Stimulated activated naive CD4-positive, alpha-beta T cell treated with Interleukin-2 at 50 U/mL for 16 hours (primary cell): Measurements from ENCODE around the gene TLR9.
"Not testable (repeated sequence)": the region's sequence is repeated elsewhere in the genome, so short reads cannot be mapped to it uniquely, and the experiment has no call there.

Experiments used
- DNase-seq: peaks from one replicate; lab custom pipeline; 2025; lab: John Stamatoyannopoulos, UW

Gene TLR9

DNA sequence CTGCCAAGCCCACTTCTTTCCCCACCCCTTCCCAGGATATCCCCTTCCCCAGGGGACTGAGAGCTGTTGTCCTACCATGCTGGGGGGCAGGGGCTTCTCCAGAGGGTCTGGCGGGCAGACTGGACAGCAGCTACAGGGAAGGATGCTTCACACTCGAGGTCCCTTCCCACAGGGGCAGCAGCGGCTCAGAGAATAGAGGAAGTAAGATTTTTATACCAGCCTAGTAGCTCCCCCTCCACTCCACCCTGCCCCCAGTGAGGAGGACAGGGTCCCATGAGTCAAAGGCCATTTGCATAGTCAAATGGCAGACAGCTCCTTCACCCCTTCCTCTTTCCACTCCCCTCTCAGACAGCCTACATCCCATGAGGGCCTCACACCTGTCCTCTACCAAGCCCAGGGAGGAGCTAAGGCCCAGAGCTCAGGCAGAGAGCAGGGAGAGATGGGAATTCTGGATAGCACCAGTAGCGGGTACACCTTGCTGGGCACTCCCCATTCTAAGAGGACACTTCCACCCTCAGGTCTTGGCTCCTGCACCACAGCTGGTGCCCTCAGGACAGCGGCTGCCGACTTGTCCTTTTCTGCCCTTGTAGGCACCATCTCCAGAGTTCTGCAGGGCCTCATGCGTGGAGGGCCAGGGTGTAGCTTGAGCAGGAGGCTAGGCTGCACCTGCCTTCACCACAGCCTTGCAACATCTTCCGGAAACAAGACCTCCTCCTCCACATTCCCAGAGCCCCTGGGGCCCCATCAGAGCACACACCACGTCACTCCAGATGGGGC is at the start of gene TLR9:
Gene TLR9, minus strand, starts transcription at position 194 of the 777 bp plus-strand sequence. Its CDS starts 116 bp downstream, at position 78.
- no peak for DNase-seq

DNA sequence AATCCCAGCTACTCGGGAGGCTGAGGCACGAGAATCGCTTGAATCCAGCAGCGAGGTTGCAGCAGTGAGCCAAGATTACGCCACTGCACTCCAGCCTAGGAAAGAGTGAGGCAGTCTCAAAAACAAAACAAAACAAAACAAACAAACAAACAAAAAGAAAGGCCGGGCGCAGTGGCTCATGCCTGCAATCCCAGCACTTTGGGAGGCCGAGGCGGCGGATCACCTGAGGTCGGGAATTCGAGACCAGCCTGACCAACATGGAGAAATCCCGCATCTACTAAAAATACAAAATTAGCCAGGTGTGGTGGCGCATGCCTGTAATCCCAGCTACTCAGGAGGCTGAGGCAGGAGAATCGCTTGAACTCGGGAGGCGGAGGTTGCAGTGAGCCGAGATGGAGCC is 49.3 kb upstream of the TLR9 start:
- not testable (repeated sequence) for DNase-seq

- DNase-seq: no peak
These were observed 47.4 kb upstream of the TLR9 start for GRCh38 chr3:52272831-52273230.

GRCh38 chr3:52272172-52272571 is 46.7 kb upstream of the TLR9 start:
- DNase-seq: not testable (repeated sequence)

- no peak for DNase-seq
These were observed 44.9 kb upstream of the TLR9 start for GRCh38 chr3:52270252-52270754.

DNA sequence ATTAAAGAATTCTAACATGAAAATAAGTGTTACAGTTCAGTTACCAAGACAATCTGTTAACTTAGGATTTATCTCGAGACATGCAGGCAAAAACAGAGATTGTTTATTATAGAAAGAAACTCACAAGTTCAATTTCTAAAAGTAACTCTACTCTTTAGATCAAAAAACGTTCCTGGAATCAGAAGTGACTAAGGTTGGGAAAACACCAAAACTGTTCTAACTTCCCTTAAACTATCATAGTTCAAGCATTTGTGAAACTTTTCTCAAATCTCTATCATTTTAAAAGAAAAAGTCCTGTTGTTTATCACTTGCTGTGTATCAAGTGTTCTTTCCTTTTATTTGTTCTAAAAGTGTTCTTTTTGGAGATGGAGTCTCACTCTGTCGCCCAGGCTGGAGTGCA is 44.3 kb upstream of the TLR9 start:
- no peak for DNase-seq

- DNase-seq: peak; percentile 38
These were observed 42.6 kb upstream of the TLR9 start for GRCh38 chr3:52268036-52268435.

GRCh38 chr3:52265387-52265786 is 39.9 kb upstream of the TLR9 start:
- no peak for DNase-seq

DNA sequence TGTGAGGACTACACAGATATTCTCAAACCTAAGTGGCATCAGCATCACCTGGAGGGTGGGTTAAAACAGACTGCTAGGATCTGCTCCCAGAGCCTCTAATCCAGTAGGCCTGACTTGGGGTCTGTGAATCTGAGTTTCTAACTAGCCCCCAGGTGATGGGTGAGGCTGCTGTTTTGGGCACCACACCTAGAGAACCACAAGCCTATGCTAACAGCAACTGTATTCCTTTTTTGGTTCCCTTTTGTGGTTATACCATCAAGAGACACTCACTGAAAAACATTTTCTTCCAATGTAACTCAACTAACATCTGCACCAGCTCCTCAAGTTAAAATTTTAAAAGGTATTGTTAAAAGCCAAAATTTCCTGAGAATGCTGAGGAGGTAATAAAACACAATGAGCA is 37.0 kb upstream of the TLR9 start:
- DNase-seq: no peak

DNA sequence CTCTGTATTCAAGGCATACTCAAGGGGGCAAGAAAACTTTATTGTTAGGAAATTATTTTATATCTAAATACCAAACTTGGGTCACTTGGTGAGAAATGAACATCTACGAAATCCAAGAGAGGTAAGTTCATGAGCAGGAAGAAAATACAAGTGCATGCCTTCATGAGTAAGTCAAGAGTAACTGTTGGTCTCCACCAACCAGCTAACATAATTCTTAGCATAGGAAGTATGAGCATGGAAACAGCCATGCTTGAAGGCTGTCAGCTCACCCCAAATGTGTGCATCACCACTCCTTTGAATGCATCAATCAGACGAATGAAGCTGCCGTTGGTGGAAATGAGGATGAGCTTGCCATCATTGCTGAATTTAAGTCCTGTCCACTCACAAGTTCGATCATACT is 34.0 kb upstream of the TLR9 start:
- no peak for DNase-seq

DNA sequence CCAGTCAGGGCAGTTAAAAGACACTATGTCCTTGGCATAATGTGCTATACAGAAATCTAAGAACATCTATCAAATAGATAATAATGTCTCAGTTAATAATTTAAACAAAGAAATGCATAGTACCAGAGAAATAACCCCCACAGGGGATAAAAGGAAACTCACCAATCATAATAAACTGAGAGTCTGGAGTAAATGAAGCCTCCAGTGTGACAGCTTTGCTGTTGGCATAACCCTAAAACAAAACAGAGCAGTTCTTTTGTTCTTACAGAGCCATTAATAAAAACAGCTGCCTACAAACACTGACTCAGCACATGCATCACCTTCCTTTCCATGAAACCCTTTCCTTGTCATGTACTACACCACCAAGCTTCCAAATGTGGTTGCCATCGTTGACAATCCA is 33.6 kb upstream of the TLR9 start:
- no peak for DNase-seq

GRCh38 chr3:52257911-52258310 is 32.5 kb upstream of the TLR9 start:
- DNase-seq: no peak

DNA sequence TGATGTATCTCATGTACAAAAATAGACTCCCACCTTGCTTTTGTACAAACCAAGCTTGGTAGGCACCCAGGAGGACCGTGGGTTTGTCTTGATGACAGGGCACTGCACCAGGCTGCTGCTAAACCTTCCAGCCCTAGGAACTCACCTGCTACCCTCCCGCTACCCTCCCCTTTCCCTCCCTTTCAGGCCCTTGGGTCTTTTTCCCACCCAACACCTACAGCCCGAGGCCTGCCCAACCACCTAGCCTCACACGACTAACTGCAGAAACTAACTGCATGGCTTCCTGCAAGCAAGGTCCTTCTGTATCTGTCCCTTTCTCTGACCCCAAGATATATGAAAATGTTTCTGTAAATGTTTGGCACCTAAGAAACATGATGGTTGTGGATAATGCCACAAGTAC is 31.2 kb upstream of the TLR9 start:
- DNase-seq: no peak

DNA sequence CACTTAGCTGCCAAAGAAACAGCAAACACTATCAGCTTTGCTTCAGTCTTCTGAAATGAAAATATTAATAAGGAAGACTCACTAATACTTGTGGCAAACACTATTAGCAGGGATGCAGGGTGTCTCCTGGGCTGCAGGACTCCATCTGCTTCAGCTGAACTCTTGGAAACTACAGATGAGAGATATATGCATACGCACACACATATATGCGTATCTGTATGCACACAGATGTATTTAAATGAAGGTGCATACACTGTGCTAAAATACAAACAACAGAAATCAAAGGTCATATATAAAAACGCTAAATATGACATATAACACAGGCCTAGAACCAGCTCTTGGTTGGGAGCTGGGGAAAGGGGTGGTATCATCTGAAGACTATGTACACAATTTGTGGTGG is 30.7 kb upstream of the TLR9 start:
- no peak for DNase-seq

GRCh38 chr3:52254608-52255007 is 29.2 kb upstream of the TLR9 start:
- DNase-seq: no peak

DNA sequence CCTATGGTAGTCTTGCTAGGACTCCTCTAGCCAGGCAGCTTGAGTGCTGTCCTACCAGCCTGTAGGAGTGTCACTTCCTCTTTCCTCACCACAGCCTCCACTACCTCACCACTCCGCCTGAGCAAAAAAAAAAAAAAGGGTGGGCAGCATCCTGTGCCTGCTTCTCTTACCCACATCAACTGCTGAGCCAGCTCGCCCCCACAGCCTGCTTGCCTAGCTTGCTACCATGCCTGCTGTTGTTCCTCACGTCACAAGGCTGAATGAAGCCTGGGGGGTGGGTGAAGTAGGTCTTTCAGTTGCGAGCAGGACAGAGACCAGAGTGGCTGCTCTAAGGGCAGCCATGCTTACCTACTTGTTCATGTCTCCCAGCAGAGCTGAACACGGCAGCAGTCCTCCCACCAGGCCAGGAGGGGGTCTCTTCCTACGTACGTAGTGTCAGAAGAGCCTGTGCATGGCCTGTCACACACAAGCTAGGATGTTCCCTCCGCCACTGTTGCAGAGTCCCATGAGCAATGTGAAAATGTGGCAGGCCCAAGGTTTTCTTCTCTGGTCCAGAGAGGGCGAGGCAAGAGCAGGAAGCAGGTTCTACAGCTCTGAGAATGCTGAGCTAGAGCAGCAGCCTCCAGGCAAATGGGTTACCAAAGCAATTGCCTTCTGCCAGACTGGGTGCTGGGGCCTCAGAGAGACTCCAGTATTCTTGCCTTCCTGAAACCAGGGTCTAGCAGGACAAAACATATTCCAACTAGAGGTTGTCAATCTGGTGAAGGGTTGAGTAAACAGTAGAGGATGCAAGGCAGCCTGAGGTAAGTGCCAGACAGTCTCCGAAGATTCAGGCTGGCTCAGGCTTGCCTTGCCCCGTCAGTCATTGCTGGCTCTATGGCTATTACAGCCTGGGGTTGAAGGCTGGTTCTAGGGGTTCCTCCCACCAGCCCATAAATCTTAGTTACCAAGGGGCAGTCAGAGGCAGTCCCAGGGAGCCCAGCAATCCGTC is 28.2 kb upstream of the TLR9 start:
- DNase-seq: peak; percentile 91

DNA sequence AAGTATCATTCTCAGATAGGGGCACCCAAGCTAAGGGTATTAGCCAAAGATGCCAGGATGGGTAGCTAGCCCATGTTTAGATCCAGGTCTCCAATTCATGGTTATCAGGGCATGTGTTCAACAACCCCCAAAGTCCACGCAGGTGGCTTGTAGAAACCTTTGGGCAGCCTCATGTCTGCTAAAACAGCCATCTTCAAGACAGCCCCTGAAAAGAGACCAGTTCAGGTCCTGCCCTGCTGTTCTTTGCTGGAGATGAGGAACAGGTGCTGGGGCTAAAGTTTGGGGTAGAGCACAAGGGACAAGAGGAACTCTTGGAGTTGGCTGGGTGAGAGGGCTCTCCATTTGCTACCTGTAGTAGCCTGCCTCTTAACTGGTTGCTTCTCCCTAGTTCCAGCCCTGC is 24.7 kb upstream of the TLR9 start:
- no peak for DNase-seq

- DNase-seq: no peak
These were observed 24.2 kb upstream of the TLR9 start for GRCh38 chr3:52249683-52250082.

- DNase-seq: no peak
These were observed 23.5 kb upstream of the TLR9 start for GRCh38 chr3:52248816-52249547.

GRCh38 chr3:52248165-52248541 is 22.7 kb upstream of the TLR9 start:
- no peak for DNase-seq

- no peak for DNase-seq
These were observed 22.1 kb upstream of the TLR9 start for GRCh38 chr3:52247409-52248164.
